DMS114 treated with DMSO at 0.1 percent for 48 hours (cell line): ENCODE measurements around the gene DECR2.
"Not testable (repeated sequence)": the region's sequence is repeated elsewhere in the genome, so short reads cannot be mapped to it uniquely, and the experiment has no call there.

Experiments used
- DNase-seq: peaks from one replicate; lab custom pipeline; 2025; ENCODE audit not compliant: unreplicated experiment; lab: John Stamatoyannopoulos, UW

Gene DECR2, protein sequence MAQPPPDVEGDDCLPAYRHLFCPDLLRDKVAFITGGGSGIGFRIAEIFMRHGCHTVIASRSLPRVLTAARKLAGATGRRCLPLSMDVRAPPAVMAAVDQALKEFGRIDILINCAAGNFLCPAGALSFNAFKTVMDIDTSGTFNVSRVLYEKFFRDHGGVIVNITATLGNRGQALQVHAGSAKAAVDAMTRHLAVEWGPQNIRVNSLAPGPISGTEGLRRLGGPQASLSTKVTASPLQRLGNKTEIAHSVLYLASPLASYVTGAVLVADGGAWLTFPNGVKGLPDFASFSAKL

DNA sequence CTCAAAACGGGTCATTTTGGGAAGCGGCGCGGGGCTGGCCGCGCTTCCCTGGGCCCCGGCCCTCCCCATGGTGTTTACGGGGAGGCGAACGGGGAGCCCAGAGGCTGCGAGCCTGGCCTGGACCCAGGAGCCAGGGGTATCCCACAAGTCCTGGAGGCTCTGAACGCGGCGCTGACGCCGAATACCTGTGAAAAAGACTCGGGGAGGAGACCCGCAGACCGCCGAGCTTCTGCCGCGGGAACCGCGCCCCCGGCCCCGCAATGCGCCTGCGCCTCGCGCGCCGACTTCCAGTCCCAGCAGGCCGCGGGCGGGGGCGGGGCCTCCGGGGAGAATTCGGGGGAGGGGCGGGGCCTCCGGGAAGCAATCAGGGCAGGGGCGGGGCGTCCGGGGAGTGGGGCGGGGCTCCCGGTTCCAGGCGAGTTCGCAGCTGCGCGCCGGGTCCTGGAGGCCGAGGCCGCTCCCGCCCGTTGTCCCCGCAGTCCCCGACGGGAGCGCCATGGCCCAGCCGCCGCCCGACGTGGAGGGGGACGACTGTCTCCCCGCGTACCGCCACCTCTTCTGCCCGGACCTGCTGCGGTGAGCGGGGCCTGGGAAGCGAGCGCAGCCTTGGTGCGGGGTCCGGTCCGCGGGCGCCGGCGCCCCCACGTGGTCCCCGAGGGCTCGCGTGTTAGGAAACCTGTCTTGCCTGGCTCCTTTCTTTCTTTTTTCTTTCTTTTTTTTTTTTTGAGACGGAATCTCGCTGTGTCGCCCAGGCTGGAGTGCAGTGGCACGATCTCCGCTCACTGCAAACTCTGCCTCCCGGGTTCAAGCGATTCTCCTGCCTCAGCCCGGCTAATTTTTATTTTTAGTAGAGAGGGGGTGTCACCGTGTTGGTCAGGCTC, at the start of gene DECR2:
TSS of gene DECR2 (plus strand) at position 418 of the 881 bp plus-strand sequence. CDS start at position 497, 79 bp downstream.
- peak; percentile 64 for DNase-seq

DNA sequence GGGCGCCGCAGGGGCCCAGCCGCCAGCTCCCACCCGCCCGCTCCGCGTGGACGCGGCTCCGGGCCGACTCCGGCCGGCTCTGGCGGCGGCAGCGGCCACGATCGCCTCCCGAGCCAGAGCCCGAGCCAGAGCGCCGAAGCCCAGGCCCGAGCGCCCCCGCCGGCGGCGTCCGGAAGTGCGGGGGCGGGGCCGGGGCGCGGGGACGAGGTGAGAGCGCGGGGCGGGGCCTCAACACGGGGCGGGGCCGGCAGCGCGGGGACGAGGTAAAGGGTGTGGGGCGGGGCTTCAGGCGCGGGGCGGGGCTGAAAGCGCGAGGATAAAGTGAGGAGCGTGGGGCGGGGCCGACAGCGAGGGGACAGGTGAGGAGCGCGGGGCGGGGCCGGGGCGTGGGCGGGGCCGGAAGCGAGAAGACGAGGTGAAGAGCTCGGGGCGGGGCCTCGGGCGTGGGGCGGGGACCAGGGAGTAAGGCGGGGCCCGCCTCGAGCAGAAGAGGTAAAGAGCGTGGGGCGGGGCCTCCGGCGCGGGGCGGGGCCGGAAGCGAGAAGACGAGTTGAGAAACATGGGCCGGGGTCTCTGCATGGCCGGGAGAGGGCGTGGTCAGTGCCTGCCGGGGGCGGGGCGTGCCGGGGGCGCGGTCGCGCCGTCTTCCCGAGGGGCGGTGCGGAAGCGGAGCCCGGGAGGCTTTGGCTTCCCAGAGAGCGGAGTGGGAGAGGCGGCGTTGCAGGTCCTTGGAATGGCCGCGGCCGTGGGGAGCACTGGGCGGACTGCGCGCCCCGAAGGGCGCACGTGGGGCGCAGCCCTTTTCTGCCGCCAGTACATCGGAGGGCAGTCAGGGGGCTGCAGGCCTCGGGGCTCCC, 48.9 kb upstream of the DECR2 start, which contains the start of gene AXIN1:
TSS of gene AXIN1 (minus strand) at position 177 of the 857 bp plus-strand sequence. CDS start 5,698 bp downstream, outside the sequence.
- DNase-seq: peak; percentile 88

DNA sequence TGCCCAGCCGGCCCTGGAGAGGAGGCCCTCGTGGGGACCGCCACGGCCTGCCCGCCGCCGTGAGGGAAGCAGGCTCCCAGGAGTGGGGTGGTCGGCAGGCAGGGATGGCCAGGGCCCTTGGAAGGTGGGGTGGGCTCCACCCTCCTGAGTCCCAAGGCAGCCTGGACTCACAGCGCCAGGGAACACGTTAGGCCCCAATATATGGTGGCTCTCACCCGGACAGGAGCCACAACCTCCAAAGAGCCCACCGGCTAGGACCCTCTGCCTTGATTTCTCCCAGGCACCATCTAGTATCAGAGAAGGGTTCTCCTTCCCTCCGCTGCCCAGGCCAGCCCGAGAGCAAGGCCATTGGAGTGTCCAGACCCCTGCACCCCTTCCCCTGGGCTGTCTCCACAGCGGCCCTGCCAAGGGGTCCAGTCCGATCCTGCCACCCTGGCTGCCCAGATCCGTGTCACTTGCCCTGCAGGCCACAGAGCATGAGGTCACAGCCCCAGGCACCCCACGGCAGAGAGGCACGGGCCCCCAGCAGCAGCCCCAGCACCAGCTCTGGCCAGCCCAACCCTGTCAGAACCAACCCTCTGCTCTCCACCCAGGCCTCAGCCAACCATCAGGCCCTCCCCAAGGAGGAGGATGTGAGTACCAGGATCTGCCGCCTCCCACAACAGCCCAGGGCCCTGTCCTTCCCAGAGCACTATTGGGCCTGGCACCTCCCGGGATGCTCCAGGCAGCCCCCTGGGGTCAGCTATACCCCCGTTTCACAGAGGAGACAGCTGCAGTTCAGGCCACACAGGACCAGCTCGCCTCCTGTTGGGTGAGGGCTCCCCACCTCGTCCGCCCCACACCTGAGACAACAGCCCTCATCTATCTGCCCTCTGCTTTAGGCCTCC, 48.0 kb upstream of the DECR2 start:
- DNase-seq: no peak

DNA sequence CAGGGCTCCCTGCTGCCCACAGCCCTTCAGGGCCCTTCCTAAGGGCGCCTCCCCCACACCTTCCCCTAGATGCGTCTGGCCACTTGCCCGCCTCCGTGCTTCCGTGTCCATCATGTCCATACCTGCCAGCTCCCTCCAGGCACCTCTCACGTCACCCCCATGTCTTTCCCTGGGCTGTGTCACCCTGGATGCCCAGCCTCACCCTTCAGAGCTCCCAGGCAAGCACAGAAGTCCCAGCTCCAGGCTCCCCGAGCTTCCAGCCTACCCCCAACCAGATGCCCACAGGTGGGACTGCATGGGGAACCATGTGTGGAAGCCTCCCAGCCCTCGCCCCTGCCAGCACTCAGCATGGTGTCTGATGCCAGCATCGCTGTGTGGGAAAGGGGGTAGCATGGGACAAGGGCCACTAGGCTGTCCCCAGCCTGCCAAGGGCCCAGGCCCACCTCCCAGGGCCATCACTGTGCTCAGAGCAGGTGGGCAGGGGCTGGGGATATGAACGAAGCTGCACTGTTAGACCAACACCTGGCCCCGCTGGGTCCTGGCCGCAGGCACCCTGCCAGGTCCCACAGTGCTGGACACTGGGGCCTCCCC, 47.3 kb upstream of the DECR2 start:
- no peak for DNase-seq

DNA sequence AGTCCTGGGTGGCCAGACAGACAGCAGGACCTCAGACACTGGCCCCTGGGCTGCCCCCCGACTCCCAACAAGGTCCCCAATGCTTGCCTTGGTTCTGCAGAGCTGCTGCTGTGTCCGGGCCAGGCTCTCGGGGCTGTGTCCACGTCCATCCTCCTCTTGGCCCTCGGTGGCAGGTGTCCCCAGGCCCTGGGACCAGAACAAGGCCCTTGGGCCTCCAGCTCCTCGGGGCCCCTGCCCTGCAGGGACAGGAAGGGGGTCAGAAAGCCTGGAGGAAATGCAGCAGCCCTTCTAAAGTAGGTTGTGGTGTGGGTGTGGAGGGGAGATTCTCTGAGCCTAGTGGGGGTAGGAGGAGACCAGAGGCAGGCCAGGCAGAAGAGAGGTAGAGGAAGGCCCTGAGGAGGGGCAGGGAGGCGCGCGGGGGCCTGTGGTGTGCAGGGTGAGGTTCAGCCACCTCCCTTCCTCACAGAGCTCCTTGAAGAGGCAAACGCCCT, 46.7 kb upstream of the DECR2 start:
- no peak for DNase-seq

DNA sequence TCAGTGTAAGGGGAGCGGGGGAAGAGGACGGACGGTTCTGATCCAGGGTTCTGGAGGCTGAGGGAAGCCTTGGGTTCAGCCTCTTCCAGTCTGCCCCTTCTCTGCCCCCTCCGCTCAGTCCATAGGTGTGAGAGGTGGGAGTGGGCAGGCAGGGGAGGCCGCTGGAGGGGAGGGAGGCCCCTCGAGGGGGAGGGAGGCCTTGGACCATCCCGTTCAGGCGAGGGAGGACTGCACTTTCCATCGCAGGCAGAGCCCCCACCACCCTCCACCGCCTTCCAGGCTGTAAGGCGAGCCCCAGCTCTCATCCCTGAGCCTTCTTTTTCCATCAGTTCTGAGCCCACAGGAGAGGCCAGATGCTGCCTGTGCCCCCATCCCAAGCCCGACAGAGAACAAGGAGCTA, 44.9 kb upstream of the DECR2 start:
- DNase-seq: no peak

DNA sequence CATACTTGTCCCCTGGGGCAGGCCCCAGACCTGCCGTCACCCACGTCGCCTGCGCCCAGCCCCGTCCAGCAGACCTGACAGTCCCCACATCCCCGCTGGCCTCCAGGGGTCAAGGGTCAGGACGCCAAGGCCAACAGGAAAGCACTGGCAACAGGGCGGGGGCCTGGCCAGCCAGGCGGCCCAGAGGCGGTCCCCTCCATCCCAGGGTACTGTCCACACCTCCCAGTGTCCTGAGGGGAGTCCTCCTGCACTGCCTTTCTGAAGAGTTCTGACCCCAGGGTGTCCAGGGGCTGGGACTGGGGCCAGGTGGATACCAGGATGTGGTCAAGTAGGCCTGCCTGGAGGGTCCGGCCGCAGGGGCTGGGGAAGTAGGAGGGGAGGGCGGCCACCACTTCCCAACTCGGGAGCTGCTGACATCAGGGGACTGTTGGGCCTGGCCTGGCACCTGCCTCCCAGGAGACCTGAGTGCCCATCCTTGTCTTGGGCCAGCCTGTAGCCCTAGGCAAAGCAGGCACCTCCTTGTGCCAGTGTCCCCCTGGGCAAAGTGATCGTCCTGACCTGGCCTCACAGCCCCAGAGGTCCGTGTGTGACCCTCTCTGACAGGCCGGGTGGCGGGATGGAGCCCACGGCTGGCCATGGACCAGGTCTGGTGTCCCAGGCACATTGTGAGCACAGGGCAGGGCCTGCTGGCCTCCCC, 42.5 kb upstream of the DECR2 start:
- no peak for DNase-seq

DNA sequence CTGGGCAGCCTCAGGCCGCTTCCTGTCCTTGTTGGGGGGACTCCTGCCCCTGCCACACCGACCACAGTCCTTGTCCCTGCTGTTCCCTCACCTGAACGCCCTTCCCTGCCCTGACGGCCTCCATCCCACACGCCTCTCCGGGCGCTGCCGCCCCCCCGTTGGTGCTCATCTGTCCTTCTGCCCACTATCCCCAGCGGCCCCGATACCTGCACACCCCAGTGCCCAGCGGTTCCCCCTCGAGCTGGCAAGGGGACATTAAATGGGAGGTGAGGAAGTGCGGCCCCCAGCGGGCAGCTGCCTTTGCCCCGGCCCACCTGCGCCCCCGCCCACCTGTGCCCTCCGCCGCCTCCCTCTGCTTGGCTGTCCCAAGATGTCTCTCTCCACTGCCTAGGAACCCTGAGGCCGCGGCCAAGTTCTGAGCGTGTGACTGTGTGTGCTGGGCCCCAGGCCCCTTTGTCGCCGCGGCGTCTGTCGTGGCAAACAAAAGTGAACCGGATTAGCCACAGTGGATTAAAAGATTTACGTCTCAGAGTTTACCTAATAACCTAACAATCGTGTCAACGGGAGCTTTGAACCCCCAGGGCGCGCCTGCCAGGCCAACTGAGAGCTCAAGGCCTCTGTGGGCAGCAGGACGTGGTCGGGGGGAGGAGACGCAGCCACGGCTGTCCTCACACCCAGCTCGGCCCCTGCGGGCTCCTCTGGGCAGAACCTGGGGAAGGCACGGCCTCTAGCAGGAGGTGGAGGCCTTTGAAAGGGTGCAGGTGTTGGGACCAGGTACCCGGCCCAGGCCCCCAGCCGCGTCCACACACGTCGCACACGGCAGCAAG, 41.6 kb upstream of the DECR2 start:
- DNase-seq: no peak

DNA sequence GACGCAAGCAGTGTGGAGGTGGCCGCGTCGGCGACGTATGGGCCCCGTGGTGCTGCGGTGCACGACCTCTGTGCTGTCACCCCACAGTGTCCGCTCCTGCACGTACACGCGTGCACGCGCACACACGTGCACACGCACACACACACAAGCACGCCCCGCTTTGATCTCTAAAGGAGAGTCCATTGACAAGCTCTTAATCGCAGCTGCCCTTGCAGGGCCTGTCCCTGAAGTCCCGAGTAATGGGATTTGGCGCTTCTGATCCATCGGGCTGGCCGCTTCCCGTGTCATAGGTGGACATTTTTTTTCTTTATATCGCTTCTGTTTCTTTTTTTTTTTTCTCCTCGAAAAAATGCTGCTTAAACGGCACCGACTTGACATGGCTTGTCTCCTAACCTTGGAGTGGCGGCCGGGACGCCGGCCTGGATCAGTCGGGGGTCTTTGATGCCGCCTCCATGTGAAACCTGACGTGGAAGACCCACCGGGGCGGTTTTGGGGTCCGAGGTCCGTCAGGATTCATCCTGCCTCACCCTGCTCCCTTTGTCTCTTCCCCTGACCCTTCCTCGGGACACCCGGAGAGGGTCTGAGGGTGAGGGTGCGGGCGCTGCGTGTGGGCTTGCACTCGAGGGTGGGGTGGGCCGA, 40.9 kb upstream of the DECR2 start:
- DNase-seq: no peak

DNA sequence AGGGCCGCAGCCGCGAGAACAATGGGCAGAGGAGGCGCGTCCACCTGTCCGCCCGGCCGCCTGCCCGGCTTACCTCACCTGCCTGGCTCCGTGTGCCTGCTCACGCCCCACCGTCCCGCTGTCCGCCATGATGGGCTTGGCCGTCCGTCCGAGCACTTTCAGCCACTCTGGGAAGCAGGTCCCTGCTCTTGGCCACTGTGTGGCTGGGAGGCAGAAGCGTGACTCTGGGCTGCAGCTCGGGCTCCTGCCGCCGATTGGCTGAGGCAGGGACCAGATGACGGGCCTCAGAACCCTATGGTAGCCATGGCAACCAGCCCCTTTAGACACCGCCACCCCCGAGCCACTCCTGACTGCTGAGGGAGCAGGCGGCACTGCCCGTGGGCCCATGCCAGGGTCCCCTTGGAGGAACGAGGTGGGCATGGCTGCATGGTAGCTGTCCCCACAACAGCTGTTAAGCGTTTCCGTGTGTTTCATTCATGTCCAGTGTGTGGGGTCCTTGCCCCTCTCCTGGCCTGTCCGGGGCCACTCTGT, 40.3 kb upstream of the DECR2 start:
- DNase-seq: no peak

DNA sequence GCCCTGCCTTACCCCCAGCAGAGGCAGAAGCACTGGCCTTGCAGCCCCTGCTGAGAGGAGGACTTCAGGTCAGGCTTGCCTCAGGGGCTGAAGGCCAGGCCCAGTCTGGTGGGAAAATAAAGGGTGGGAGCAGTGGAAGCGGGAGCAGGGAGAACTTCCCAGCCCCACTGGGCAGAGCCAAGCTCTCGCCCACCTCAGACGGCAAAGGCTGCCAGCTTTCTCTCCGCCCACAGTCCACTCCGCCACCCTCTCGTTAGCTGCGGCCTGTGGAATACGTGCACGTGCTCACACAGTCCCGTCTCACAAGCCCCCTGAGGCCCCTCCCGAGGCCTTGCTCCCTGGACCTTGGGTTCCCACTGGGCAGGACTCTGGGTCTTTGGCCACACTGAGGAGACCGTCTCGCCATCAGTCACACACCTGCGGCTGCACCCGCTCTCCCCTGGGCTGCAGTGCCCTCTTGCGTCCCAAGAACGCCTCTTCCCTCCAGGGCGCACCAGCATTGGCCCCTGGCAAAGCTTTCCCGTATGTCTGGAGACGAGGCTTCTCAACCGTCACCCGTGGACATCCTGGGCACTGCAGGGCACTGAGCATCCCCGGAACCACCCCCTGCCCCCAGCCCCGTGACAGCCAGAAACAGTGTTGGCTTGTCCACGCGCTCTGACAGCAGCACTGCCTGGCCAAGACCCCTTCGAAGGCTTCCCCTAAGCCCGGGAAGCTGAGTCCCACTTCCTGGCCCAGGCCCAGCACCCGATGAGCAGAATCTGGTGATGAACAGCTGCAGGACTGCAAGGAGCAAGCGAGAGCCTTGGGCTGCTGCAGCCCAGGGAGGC, 39.6 kb upstream of the DECR2 start:
- DNase-seq: no peak

DNA sequence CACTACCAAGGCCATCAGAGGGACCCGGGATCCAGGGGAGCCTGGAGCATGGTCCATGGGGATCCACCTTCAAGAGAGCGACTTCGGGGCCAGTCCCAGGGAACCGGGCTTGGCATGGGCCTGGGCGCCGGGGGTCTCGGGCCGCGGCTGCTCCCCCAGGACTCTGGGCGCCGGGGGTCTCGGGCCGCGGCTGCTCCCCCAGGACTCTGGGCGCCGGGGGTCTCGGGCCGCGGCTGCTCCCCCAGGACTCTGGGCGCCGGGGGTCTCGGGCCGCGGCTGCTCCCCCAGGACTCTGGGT, 39.0 kb upstream of the DECR2 start:
- DNase-seq: not testable (repeated sequence)

DNA sequence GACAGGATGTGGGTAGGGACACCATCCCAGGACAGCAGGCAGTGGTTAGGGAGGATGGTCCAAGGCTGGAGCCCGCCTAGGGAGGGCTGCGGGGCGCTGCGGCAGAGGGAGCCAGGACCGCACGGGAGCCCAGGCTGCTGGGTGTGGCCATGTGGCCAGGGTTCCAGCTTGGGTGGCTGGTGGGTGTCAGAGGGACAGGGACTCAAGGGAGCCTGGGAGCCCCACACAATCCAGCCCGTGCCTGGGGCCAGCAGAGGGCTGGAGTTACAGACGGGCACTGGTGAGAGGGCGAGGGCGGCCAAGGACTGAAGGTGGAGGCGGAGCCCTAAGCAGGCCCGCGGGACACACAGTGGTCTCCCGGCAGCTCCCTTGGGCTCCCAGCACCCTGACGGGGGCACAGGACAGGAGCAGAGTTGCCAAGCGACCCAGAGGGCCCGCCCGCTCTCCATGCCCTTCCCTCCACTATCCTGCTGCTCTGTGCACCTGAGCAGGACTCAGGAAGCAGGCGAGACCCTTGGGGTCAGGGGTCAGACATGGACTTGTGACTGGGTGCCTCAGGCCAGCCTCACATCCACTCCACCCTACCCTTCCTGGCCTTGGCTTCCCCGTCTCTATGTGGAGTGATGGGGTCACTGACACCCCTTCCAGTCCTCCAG, 38.4 kb upstream of the DECR2 start:
- no peak for DNase-seq

DNA sequence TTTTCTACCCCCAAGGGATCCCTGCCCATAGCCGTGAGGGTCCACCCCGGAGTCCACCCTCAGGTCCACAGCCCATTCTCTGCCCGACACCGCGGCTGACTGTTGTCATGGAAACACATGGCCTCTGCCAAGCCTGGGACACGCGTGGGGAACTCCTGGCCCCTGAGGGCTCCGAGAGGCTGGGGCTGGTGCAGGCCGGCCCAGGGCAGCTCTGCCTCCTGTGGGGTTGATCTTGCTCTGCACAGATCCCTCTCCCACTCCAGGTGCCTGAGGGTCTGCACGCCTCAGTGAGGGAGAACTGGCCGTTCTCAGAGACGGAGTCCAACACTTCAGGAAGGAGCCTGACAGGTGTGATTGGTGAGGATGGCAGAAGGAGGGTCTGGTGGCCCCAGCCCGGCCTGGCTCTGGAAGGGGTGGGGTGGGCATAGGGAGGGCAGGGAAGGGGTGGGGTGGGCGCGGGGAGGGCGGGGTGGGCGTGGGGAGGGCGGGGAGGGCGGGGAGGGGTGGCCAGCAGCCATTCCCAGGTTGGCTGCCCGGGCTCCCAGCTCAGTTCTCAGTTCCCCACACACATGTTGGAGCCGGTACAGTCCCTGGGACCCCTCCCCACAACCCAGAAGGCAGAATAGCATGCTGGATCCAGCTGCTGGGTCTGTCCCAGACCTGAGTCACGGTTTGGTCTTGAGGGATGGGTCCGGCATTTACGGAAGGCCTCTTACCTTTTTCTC, 37.8 kb upstream of the DECR2 start:
- no peak for DNase-seq

DNA sequence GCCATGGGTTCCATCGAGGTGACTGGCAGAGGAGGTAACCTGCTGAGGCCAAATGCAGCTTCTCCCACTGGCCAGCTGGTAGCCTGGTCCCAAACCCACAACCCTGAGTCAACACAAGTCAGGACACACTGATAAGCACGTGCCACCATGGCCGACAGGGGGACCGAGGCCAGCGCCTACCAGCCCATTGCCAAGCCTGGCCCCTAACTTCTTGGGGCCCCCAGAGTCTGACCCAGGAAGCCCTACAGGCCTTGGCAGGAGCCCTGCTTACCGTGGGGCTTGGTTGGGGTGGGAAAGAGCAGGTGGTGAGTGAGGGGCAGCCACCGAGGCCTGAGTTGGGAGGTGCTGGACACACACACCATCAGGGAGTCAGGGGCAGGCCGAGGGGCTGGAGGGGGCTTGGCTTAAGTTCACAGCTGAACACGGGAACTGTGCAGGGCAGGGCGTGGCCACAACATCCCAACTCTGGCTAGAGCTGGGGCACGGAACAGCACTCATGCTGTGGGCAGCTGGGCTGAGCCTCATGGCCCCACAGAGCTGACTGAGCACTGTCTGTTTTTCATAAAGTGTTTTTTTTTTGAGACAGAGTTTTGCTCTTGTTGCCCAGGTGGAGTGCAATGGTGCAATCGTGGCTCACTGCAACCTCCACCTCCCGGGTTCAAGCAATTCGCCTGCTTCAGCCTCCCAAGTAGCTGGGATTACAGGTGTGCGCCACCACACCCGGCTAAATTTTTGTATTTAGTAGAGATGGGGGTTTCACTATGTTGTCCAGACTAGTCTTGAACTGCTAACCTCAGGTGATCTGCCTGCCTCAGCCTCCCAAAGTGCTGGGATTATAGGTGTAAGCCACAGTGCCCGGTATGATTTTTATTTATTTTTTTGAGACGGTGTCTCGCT, 36.8 kb upstream of the DECR2 start:
- DNase-seq: no peak
